ENCODE results near the gene CADM1.

The CADM1 gene

GRCh38 chr11:115504276-115505158 lies at the start of gene CADM1:
Gene CADM1, minus strand, starts transcription at chr11:115504415.
- peak; percentile 69 to 99 (median 97) for DNase-seq

DNA sequence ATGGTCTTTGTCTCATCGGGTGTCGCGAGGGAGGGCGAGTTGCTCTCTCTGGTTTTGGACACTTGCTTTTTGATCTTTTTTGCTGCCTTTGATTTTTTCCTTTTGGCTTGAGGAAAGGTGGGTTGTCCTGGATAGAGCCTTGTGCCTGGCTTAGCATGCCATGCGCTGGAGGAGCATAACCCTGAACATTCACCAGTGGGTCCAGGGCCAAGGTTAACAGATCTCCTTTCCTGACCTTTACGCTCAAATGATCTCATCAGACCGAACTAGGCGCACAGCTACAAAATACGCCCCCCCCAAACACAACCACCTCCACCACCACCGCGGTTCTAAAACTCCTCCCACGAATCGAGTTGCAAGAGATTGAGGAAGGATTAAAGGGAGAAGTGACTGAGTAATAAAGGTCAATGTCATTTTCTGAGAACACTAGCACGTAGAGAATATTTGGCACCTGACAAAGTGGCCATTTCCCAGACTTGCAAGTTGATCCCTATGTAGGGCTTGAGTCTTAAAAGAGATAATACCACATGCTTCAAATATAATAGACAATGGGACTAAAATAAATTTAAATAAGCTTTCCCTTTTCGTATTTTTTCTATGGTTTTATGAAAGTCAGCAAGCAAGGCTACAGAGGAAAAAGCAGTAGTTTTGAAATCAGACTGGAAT lies 48.7 kb upstream of the CADM1 start:
- no peak for DNase-seq

DNA sequence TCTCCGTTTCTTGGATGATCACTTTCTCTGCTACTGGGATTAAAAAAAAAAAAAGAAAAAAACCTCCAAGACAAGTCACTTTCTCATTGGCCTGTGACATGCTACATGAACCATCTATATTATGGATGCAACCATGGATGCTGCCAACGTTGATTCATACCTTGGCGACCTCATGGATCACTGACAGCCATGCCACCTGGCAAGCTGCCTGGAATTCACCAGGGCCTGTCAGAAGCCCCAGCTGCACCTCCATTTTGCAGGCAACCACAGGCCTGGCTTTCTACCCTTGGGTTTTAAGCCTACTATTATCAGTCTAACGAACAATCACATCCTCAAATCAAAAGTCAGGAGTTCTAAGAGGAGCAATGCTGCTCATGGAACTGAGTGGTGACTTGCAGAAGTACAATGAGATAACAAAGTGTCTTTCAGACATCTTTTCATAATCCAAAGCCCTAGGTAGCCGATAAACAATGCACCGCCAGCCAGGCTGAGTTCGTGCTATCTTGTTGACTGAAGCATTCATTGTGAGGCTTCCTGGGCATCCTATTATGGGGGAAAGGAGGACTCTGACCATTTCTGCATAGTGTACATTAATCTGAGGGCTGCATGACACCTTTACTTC lies 48.0 kb upstream of the CADM1 start:
- DNase-seq: no peak

- DNase-seq: no peak
Measured at GRCh38 chr11:115550291-115551059, 46.3 kb upstream of the CADM1 start.

DNA sequence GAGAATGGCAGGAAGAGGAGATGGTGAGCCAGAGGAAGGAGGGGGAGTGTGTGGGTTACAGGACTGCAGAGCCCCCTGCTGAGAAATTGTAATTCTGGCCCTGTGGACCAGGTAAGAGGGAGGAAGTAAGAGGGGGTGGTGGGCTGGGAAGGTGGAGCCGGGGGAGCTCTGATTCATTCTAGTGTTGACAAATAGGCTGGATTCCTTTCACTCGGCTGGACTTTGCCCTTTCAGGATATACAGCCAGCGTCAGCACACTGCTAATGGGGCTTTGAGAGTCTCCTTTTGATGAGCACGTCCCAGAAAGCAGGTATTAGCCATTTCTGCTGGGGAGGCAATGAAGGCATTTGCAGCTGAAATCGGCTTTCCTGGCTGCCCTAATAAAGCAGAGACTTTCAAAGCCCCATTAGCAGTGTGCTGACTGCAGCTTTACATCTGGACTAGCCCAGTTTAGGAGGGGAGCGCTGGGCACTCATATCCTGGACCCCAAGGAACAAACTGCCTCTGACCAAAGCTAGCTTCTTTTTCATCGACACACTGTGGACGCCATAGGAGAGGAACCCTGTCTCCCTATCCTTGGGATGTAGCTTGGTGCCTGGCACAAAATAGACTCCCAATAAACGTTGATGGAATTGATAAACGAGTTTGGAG lies 44.8 kb upstream of the CADM1 start:
- no peak for DNase-seq

DNA sequence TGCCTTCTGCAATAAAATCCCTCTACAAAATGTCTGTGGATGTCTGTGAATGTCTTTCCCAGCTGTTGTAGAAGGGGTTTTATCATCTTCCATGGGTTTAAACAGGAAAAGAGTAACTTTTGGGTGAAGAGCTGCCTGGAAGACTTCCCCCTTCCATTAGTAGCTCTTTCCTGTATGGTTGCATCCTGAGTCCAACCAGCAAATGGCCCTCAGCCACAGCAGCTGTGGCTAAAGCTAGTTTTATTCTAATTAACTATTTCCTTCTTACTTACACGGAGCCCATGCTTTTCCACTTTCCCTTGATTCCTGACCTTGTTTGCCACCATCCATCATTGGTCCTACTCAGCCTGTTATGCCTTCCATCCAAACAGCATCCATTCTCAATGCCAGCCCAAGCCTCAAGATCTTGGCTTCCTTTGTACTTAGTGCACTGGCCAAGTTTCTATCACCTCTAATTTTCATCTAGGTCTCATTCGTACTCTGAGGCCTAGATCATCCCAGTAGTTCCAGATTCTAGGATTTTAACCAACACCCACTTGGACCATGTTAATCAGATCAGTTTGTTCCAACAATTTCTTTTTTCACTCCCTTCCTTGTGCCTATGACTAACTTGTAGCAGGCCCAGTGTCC lies 41.5 kb upstream of the CADM1 start:
- DNase-seq: no peak

DNA sequence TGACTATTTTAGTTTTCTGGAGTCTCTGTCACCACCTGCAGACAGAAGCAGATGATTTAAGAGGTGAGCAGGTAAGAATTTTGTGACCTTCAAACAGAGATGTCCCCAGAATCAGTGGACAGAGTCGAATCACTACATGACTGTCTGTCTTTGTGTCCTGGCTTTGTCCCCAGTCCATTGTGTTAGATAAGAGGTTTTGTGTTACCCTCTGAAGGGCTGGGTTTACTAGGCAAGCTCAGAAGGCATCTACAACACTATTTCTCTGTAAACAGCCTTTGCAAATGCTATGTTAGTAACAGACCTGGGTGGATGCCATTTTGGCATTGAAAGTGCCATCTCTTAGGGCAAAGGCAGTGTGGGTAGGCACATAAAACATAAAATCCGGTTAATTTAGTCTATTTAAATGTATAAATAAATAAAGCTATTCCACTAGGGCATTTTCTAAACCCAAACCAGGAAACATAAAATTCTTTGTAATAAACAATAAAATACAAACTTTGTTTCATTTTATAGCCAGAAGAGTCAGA lies 40.3 kb upstream of the CADM1 start:
- DNase-seq: no peak

GRCh38 chr11:115541518-115541917 lies 37.3 kb upstream of the CADM1 start:
- no peak for DNase-seq

DNA sequence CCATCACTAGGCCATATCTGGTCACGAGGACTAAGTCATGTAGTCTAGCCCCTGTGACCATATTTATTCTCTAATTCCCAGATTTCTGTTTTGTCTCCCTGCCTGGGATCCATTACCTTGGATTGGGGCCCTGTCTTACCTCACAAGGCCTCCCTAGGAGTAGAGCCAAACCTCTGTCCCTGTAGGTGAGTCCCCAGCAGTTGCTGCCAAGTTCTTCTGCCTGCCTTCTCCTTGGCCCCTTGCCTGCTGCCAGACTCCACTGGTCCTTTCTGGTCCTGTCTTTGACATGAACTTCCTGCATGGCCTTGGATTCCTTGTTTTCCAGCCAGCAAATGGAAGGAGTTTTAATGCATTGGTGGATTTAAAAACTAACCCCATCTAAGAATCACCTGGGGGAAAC lies 35.6 kb upstream of the CADM1 start:
- no peak for DNase-seq

- no peak for DNase-seq
Measured at GRCh38 chr11:115535781-115536180, 31.6 kb upstream of the CADM1 start.

GRCh38 chr11:115530752-115531151 lies 26.5 kb upstream of the CADM1 start:
- peak in 2 of 56 donors; percentile 3 to 15 for DNase-seq

DNA sequence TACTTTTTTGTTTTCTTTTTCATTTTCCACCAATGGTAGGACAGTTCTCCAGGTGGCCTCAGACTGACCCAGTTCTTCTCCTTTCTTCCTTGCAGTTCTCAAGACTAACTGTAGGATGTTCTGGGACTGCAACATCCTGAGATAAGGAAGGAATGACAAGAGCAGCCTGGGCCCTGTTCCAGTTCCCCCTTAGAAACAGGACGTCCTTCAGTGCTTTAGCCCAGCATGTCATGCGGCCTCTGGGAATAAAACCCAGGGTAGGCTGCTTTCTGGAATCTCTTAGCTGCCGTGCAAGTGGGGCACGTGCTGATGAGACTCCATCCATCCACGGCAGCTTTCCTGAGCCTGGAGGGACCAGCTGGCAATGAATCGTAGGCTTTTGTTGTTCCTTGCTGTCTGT lies 24.0 kb upstream of the CADM1 start:
- DNase-seq: no peak

- no peak for DNase-seq
Measured at GRCh38 chr11:115527534-115528125, 23.4 kb upstream of the CADM1 start.

GRCh38 chr11:115525531-115526006 lies 21.4 kb upstream of the CADM1 start:
- DNase-seq: no peak

- DNase-seq: no peak
Measured at GRCh38 chr11:115524572-115524971, 20.4 kb upstream of the CADM1 start.

GRCh38 chr11:115523727-115524399 lies 19.6 kb upstream of the CADM1 start:
- no peak for DNase-seq

- no peak for DNase-seq
Measured at GRCh38 chr11:115522302-115522701, 18.1 kb upstream of the CADM1 start.

DNA sequence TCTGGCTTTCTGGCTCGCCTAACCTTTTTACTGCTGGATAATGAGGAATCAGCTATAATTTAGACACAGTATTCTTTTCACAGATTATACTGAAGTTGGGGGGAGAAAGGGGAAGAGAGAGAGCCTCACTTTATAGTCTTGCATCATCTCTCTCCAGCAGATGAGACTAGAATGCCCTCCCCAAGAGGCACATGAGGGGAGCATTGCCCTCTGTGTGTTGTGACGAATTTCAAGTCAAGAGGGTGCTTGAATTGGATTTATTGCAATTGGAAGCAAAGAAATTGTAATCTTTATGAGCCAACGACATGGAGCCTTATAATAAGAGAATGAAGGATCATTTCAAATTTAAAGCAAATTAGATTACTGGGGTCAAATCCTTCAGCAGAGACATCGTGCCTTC lies 17.6 kb upstream of the CADM1 start:
- DNase-seq: no peak

GRCh38 chr11:115518983-115519628 lies 14.9 kb upstream of the CADM1 start:
- no peak for DNase-seq
